Measurements from ENCODE around the gene CENPE.
A peak's percentile ranks its signal among the peaks of the same experiment; 100 is the strongest.
"Not testable (repeated sequence)": the region's sequence is repeated elsewhere in the genome, so short reads cannot be mapped to it uniquely, and the experiment has no call there.

CENPE gene, protein sequence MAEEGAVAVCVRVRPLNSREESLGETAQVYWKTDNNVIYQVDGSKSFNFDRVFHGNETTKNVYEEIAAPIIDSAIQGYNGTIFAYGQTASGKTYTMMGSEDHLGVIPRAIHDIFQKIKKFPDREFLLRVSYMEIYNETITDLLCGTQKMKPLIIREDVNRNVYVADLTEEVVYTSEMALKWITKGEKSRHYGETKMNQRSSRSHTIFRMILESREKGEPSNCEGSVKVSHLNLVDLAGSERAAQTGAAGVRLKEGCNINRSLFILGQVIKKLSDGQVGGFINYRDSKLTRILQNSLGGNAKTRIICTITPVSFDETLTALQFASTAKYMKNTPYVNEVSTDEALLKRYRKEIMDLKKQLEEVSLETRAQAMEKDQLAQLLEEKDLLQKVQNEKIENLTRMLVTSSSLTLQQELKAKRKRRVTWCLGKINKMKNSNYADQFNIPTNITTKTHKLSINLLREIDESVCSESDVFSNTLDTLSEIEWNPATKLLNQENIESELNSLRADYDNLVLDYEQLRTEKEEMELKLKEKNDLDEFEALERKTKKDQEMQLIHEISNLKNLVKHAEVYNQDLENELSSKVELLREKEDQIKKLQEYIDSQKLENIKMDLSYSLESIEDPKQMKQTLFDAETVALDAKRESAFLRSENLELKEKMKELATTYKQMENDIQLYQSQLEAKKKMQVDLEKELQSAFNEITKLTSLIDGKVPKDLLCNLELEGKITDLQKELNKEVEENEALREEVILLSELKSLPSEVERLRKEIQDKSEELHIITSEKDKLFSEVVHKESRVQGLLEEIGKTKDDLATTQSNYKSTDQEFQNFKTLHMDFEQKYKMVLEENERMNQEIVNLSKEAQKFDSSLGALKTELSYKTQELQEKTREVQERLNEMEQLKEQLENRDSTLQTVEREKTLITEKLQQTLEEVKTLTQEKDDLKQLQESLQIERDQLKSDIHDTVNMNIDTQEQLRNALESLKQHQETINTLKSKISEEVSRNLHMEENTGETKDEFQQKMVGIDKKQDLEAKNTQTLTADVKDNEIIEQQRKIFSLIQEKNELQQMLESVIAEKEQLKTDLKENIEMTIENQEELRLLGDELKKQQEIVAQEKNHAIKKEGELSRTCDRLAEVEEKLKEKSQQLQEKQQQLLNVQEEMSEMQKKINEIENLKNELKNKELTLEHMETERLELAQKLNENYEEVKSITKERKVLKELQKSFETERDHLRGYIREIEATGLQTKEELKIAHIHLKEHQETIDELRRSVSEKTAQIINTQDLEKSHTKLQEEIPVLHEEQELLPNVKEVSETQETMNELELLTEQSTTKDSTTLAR (N-terminal part only)
- total RNA-seq, result 22.1 to 26.7 reads per million in 2 donors

DNA sequence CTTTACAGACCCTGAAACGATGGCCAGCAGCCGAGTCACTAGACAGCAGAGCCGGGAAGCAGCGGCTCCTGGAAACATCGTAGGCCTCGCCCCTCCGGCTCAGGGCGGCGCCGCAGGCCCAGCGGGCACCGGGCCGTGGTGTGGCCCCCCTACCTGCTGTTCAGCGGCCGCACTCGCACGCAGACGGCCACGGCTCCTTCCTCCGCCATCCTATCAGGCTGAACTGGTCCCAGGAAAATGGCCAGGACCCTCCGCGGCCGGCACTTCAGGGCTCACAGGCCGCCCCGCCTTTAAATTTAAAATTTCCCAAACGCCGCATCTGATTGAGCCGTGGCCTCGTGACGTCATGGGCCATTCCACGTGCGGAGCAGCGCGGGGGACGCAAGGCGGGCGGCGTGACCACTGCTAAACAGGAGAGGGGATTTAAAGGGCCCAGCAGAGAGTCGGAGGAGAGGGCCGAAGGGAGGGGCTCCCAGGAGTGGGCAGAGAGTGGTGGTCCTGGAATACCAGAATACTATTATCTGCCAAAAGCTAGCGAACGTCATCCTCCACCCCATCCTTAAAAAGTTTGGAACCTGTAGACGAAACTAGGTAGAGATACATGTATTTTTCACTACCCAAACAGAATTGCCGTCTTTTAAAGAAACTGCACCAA, at the start of gene CENPE:
CENPE (minus strand) TSS at position 233 of the 655 bp plus-strand sequence; CDS start at position 209, 24 bp downstream.
- DNase-seq, result peak; percentile 66 to 92 (median 78)

DNA sequence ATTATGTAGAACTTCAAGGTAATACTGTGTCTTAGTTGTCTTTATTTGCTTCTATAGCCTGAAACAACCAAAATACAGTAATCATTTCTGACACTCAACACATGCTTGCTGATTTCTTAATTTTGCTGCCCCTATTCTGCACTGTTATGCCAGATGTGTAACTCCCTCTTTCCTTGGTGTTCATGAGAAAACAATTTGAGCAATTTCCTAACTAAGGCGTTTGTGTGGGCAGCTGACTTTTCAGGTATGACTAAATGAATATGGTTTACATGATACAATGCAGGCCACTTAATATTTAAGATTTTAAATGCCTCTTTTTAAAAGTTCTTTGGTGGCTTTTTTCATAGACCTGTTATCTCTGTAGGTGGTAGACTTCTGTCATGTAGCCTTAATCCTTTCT, 46.1 kb upstream of the CENPE start:
- no peak for DNase-seq

DNA sequence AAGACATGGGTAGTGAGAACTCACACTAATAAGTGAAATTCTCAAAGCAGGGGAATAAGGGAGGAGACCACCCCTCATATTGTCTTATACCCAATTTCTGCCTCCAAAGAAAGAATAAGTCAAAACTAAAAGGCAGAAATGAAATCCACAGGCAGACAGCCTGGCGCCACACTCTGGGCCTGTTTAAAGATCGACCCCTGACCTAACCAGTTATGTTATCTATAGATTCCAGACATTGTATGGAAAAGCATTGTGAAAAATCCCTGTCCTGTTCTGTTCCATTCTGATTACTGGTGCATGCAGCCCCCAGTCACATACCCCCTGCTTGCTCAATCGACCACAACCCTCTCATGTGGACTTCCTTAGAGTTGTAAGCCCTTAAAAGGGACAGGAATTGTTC, 32.8 kb upstream of the CENPE start:
- DNase-seq, result not testable (repeated sequence)

DNA sequence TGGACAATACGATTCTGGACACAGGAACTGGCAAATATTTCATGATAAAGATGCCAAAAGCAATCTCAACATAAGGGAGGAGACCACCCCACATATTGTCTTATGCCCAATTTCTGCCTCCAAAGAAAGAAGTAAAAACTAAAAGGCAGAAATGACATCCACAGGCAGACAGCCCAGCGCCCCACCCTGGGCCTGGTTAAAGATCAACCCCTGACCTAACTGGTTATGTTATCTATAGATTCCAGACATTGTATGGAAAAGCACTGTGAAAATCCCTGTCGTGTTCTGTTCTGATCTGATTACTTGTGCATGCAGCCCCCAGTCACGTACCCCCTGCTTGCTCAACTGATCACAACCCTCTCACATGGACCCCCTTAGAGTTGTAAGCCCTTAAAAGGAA, 25.4 kb upstream of the CENPE start:
- DNase-seq, result not testable (repeated sequence)

DNA sequence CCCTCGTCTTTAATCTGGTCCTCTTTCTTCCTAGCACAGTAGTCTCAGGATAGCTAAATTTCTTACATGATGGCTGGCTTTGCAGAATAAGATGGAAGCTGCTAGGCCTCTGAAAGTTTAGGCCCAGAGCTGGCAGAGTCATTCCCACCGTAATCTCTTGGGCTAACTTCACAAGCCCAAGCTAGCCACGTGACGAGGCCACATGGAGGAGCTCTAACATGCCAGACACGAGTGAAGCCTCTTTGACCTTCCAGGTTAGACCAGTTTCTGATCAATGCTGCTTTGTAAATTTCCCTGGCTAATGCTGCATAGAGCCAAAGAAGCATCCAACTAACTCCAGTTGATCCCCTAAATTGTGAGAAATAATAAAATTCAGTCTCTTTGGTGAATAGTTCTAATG, 9.5 kb upstream of the CENPE start:
- DNase-seq, result no peak

DNA sequence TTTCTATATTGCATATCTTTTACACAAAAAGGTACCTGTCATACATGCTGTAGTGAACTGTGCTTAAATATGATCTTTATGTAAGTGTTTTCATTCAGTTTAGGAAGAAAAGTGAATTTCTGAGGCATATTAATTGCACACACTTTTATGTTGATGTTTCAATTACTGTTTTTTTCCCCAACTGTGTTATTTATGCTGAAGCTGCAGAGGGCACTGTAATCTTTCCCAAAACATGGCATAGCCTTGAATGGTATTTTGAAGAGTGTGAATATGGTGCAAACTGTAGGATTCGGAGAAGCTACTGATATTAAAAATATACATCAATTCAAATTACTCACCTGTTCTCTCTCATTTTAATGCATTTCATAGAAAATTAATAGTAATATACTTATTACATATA, 6.0 kb upstream of the CENPE start:
- no peak for DNase-seq

DNA sequence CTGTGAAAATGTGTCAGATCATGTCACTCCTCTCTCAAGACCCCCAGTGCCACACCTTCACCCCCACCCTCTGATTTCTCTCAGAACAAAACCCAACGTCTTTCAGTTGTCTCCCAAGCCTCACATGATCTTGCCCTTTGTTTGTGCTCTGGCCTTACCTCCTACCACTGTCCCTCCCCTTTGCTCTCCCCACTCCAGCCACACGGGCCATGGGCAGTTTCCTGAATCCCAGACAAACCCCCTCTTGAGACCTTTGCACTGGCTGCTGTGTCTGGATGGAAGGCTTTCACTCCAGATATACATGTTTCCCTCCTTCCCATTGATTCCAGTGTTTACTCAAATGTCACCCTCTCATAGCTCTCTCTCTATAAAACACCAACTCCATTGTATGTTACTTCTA, 3.6 kb upstream of the CENPE start:
- no peak for DNase-seq

DNA sequence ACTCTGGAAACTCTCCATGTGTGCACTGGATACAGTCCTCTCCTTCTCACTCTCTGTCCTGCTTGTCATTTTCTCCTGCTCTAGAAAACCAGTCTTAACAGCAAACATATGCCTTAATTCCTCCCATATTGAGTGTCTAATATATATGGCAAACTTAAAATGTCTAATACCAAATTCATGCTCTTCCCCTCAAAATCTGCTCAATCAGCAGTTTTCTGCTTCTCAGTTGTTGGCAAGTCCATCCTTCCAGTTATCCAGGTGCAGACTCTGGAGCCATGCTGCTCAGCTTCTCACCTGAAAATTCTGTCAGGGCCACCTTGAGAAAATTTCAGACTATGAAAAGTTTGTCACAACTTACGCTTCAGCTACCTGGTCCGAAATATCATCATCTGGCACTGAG, 3.1 kb upstream of the CENPE start:
- no peak for DNase-seq

DNA sequence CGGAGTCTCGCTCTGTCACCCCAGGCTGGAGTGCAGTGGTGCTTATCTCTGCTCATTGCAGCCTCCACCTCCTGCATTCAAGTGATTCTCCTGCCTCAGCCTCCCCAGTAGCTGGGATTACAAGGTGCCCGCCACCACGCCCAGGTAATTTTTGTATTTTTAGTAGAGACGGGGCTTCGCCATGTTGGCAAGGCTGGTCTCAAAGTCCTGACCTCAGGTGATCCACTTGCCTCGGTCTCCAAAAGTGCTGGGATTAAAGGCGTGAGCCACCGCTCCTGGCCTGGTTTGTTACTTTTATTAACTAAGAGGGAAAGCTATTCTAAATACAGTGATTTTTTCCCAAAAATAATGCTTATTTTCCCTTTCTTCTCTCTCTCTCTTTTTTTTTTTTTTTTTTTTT, 866 bp upstream of the CENPE start:
- no peak for DNase-seq

DNA sequence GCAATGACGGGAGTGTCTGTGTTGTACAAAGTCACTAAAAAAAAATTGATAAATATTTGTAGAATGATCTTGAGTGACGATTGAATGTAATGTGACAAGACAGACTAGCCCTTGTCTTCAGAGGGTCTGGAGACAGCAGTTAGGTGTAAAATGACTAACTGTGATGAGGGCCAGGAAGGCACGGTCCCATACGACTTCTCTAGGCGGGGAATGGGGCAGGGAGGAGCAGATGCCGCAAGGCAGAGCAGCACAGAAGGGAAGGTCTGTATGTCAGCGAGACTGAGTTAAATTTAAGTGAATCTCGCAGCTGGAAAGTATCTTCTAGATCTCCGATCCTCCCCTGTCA, 405 bp downstream of the CENPE start:
- DNase-seq, result no peak

DNA sequence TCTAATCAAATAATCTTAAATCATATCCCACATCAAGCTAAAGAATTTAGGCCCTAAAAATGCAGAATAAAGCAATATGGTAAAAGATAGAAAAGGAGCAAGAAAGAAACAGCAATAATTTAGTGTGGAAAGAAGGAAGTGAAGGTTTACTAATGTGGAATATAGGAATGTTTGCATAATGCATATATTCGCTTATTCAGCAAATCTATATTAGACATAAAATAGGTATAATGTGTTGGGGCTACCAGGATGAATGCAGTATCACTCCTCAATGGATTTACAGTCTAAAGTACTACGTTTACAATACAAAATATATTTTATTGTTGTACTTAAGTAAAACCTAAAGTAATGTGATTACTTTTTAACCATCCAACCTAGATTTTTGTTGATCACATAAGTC, 4.7 kb downstream of the CENPE start:
- DNase-seq, result no peak

DNA sequence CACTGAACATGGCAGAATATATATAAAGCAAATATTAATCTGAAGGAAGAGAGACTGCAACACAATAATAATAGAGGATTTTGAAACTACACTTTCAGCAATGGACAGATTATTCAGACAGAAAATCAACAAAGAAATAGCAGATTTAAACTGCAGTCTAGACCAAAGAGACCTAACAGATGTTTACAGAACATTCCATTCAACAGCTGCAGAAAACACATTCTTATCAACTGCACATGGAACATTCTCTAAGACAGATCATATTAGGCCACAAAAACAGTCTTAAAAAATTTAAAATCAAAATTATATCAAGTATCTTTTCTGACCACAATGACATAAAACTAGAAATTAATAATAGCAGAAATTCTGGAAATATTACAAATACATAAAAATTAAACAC, 27.1 kb downstream of the CENPE start:
- no peak for DNase-seq

DNA sequence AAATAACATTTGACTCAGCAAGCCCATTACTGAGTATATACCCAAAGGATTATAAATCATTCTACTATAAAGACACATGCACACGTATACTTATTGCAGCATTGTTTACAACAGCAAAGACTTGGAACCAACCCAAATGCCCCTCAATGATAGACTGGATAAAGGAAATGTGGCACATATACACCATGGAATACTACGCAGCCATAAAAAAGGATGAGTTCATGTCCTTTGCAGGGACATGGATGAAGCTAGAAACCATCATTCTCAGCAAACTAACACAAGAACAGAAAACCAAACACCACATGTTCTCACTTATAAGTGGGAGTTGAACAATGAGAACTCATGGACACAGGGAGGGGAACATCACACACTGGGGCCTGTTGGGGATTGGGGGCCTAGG, 28.4 kb downstream of the CENPE start:
- not testable (repeated sequence) for DNase-seq

DNA sequence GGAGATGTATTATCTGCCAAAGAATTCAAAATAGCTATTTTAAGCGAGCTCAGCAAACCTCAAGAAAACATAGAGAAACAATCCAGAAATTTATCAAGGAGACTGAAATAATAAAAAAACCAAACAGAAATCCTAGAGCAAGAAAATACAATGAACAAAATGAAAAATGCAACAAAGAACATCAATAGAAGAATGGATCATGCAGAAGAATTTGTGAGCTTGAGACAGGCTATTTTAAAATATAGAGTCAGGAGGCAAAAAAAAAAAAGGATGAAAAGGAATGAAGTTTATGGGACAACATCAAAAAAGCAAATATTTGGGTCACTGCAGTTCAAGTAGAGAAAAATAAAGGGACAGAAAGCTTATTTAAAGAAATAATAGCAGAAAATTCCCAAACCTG, 29.1 kb downstream of the CENPE start:
- DNase-seq, result no peak

DNA sequence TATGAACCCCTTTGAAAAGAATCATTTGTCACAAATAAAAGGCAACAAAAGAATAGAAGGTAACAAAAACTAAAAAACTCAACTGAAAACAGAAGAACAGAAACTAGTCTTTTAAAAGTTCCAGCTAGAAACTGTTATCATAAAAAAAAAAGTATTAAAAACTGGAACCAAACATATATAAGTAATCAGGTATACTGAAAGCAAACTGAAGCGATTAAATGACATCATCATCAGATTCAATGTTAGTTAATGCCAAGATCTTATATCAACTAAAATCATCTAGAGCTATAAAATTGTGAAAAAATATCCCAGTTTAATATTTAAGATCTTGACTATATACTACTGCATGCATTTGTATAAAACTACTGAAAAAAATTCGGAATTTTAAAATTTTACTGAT, 36.0 kb downstream of the CENPE start:
- DNase-seq, result no peak

DNA sequence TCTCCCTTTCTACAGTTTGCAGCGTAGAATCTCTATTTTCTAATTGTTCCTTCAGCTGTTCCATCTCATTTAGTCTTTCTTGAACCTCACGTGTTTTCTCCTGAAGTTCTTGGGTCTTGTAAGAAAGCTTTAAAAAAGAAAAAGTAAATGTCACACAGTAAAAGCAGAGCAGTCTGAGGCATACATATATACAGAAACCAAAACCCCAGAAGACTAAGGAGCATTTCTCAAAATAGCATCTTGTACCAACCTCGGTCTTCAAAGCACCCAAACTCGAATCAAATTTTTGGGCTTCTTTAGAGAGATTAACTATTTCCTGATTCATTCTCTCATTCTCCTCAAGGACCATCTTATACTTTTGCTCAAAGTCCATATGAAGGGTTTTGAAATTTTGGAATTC, 39.4 kb downstream of the CENPE start:
- DNase-seq, result no peak

DNA sequence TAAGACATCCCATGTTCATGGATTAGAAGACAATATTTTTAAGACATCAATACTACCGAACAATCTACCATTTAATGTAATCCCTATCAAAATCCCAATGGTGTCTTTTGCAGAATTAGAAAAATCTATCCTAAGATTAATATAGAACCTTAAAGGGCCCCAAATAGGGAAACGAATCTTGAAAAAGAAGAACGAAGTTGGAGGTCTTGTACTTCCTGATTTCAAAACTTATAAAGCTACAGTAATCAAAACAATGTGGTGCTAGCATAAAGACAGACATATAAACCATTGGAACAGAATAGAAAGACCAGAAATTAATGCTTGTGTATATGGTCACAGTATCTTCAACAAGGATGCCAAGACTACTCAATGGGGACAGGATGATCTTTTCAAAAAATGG, 42.0 kb downstream of the CENPE start:
- DNase-seq, result no peak

DNA sequence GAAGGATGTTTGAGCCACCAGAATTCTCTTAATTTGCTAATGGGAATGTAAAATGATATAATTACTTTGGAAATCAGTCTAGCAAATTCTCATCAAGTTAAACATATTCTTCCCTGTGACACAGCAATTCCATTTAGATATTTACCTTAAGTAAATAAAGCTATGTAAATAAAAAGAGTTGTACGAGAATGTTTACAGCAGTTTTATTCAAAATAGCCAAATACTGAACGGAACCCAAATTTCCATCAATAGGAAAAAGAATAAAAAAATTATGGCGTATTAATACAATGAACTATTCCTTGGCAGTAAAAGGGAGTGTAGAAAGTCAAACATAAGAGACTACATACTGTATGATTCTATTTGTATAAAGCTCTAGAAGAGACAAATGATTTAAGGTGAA, 45.8 kb downstream of the CENPE start:
- DNase-seq, result no peak

DNA sequence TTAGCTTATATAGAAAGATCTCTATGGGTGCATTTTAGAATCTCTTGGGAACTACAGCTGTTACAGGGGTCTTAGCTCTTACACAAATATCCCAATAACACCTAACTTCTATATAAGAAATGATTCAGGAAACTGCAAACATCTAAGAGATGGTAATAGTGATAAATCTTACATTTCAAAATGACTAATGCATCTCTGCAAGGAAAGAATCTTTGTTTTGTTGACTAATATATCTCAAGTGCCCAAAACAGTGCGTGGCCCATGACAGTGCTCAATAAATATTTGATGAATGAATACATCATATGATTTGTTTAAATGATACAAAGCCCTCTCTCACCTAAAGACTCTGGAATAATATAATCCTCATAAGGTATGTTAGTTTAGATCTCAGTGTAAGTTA, 47.5 kb downstream of the CENPE start:
- DNase-seq, result peak in 1 of 5 experiments; percentile 61

DNA sequence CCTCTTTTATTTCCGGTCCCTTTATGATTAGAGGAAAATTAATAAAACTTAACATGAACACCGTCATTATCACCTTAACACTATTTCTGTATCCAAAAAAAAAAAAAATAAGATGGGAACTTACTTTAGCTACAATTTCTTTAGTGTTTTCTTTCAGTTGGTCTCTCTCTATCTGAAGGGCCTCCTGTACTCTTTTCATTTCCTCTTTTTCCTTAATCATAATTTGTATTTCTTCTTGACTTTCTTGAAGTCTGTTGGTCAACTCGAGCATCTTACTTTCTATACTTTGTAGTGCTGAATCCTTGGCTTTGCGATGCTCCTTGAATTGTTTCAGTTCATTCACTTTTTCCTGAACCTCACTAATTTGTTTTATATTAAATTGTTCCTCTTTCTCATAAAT, 53.2 kb downstream of the CENPE start:
- DNase-seq, result no peak

DNA sequence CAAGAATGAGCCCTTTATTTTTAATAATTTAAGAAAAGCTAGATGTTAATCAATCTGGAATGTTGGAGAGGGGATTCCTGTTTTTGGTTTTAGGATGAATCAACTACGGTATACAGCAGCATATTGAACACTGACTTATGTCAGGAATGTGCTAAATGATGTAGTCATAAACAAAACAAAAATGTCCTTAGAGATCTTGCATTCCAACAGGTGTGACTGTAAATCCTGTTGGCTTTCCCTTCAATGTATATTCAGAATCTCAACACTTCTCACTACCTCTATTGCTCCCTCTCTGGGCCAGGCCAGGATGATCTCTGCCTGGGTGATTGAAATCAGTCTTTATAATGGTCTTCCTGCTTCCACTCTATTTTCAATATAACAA, 60.7 kb downstream of the CENPE start:
- no peak for DNase-seq

DNA sequence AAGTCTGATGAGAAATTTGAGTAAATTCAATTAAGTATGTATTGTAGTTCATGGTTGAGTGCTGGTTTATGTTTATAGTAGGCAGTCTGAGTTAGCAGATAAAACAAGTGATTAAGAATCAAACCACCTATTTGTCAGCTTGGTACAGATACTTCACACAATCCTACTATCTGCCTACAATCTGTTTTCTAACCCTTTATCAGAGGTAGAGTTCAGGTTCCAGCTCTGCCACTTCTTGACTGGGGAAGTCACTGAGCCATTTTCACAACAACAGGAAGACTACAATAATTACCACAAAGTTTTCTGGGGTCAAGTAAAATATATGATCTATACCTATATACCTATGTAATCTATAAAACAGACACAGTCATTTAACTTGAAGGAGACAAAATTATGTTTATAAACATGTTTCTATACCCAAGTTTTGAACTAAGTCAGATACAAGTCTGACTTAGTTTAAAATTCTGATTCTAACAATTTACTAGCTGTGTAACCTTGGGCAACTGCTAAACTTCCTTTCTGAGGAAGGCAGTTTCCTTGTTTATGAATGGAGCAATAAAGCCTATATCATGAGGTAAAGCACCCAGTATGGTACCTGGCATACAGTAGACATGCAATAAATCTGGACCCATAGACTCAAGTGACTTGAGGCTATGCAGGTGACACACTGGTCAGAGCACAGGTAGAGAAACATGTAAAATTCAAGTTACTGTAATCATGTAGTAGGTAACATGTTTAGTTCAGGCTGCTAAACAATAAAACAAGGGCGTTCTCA, 61.3 kb downstream of the CENPE start:
- peak in 1 of 5 experiments; percentile 84 for DNase-seq

Data from T-helper 2 cell (primary cell).